PC-9 (cell line): ENCODE measurements around the gene MS4A10.

Experiments
- CTCF ChIP-seq: fragments of 200-600 bp; sonication (generic); conservative IDR thresholded peaks from 2 replicates; pipeline ENCODE4 v1.6.1; 2017; ENCODE audit warnings: mixed run types, antibody characterized with exemption, mild to moderate bottlenecking, moderate library complexity
- EZH2 ChIP-seq: fragments of 200-600 bp; sonication (generic); IDR thresholded peaks from 2 replicates; pipeline ENCODE4 v1.8.0; 2017; ENCODE audit warnings: antibody characterized with exemption, low read depth

- TF ChIP-seq CTCF (no peak), EZH2 (no peak)
These were observed 36.9 kb upstream of the MS4A10 start for GRCh38 chr11:60748225-60748624.
